CD1c-positive myeloid dendritic cell (primary cell): ENCODE results near the gene SRGAP1.

Experiments
- DNase-seq: peaks from one replicate; pipeline ENCODE4 v3.0.0-alpha.2; 2016; ENCODE audit errors: extremely low spot score

Gene SRGAP1

GRCh38 chr12:63937378-63938316 is 93.1 kb downstream of the SRGAP1 start:
- no peak for DNase-seq

GRCh38 chr12:63940310-63941005 is 96.0 kb downstream of the SRGAP1 start:
- peak; percentile 18 for DNase-seq

GRCh38 chr12:63941166-63941800 is 96.8 kb downstream of the SRGAP1 start:
- DNase-seq = no peak

GRCh38 chr12:63941879-63942278 is 97.4 kb downstream of the SRGAP1 start:
- DNase-seq = peak; percentile 24

- DNase-seq = peak; percentile 26
These were observed 98.2 kb downstream of the SRGAP1 start for GRCh38 chr12:63942464-63943241.

- no peak for DNase-seq
These were observed 99.6 kb downstream of the SRGAP1 start for GRCh38 chr12:63944034-63944579.

- DNase-seq = no peak
These were observed 100.2 kb downstream of the SRGAP1 start for GRCh38 chr12:63944586-63945228.

- DNase-seq = no peak
These were observed 101.3 kb downstream of the SRGAP1 start for GRCh38 chr12:63945777-63946176.

GRCh38 chr12:63948211-63948610 is 103.7 kb downstream of the SRGAP1 start:
- no peak for DNase-seq

- no peak for DNase-seq
These were observed 105.4 kb downstream of the SRGAP1 start for GRCh38 chr12:63949902-63950301.

GRCh38 chr12:63952995-63953394 is 108.5 kb downstream of the SRGAP1 start:
- no peak for DNase-seq

- DNase-seq = peak; percentile 95
These were observed 111.5 kb downstream of the SRGAP1 start for GRCh38 chr12:63955831-63956666.

GRCh38 chr12:63957496-63957895 is 113.0 kb downstream of the SRGAP1 start:
- DNase-seq = no peak

GRCh38 chr12:63958876-63959580 is 114.5 kb downstream of the SRGAP1 start:
- DNase-seq = no peak

GRCh38 chr12:63961048-63961447 is 116.5 kb downstream of the SRGAP1 start:
- no peak for DNase-seq

- no peak for DNase-seq
These were observed 117.0 kb downstream of the SRGAP1 start for GRCh38 chr12:63961543-63961942.

GRCh38 chr12:63963868-63964267 is 119.4 kb downstream of the SRGAP1 start:
- DNase-seq = peak; percentile 78

- DNase-seq = no peak
These were observed 119.8 kb downstream of the SRGAP1 start for GRCh38 chr12:63964301-63964700.

- no peak for DNase-seq
These were observed 121.6 kb downstream of the SRGAP1 start for GRCh38 chr12:63965936-63966605.
